Gastrocnemius medialis (tissue), 4 donors: ENCODE data around the gene MINDY4. TPM values are rescaled to one million over a fixed set of nuclear protein-coding genes. Genes with fewer than 3 reads are reported as not detected.

Source experiments
- ATAC-seq, 2 donors: fragments of 150-250 bp; one replicate each; pipeline ENCODE4 v1.9.1; 2016
- DNase-seq, 2 donors: peaks; one replicate each; pipeline ENCODE4 v3.0.0-alpha.2; 2019
- H3K27ac ChIP-seq, 4 donors: fragments of 200-600 bp; sonication (generic); 1 replicate in 1 of 4; 2 replicates in 3 of 4; pipeline ENCODE4 v1.5.1; 2016 to 2018; ENCODE audit warnings: mild to moderate bottlenecking in 2 of 4, moderate library complexity in 1 of 4
- H3K27me3 ChIP-seq, 3 donors: fragments of 200-600 bp; sonication (generic) in 2 of 3; 1 replicate in 1 of 3; 2 replicates in 2 of 3; pipeline versions ENCODE4 v1.5.1 to v1.6.0; 2016 to 2019; ENCODE audit warnings: mild to moderate bottlenecking in 1 of 3, moderate library complexity in 1 of 3
- H3K36me3 ChIP-seq, 2 donors: fragments of 200-600 bp; sonication (generic) in 1 of 2; one replicate each; pipeline ENCODE4 v1.5.1; 2017 to 2018
- H3K4me1 ChIP-seq, 2 donors: fragments of 200-600 bp; sonication (generic) in 1 of 2; one replicate each; pipeline ENCODE4 v1.5.1; 2016 to 2017; ENCODE audit warnings: mild to moderate bottlenecking in 2 of 2
- H3K4me3 ChIP-seq, 4 donors: fragments of 200-600 bp; sonication (generic) in 3 of 4; 1 replicate in 1 of 4; 2 replicates in 3 of 4; pipeline ENCODE4 v1.5.1; 2016 to 2019; ENCODE audit warnings: mild to moderate bottlenecking in 2 of 4
- H3K9me3 ChIP-seq, 3 donors: fragments of 200-600 bp; sonication (generic) in 2 of 3; 1 replicate in 1 of 3; 2 replicates in 2 of 3; pipeline ENCODE4 v1.5.1; 2016 to 2019
- CTCF ChIP-seq, 5 experiments: fragments of 450-650 bp in 3 of 5; fragments of 200-600 bp in 2 of 5; sonication (generic) in 2 of 5; IDR thresholded peaks in 4 of 5; conservative IDR thresholded peaks in 1 of 5; 1 replicate in 4 of 5; 2 replicates in 1 of 5; pipeline ENCODE4 v1.5.1; 2016 to 2019; ENCODE audit warnings: antibody characterized with exemption in 5 of 5, mild to moderate bottlenecking in 3 of 5, moderate library complexity in 3 of 5
- POLR2A ChIP-seq, 2 donors: fragments of 450-650 bp; IDR thresholded peaks; one replicate each; pipeline ENCODE4 v1.6.1; 2017; ENCODE audit warnings: antibody characterized with exemption in 2 of 2, mild to moderate bottlenecking in 2 of 2, moderate library complexity in 2 of 2
- in situ Hi-C, 4 donors: fragments of 200-750 bp; cut with MboI; loops; one replicate each; pipeline versions ENCODE4 v1.15.0 to v1.8.0; 2017; ENCODE audit warnings: low sequenced_read_pairs in 4 of 4
- intact Hi-C: fragments of 100-400 bp; cut with DNase I; formaldehyde crosslinking; loops from one replicate; pipeline ENCODE4 v1.15.1; 2023; ENCODE audit warnings: low total_unique reads
- total RNA-seq, 4 donors: library from RNA; depleted of rRNA; stranded (reverse); fragments of >200 nt; gene quantifications; one replicate each; pipeline versions ENCODE4 v1.1.0 to v1.2.3, GENCODE V29; 2016

Gene MINDY4
- total RNA-seq, 4 donors from 2014 or later, result 1.4 to 4.3 (median 3.0) TPM

- Histone ChIP-seq H3K4me1 (no peaks in the 10 kb centered on the region), H3K4me3 (no peak overlapping the region), H3K36me3 (no peaks in the 10 kb centered on the region), H3K27me3 (no peaks in the 10 kb centered on the region), H3K9me3 (no peaks in the 10 kb centered on the region), H3K27ac (no peak overlapping the region)
- intact Hi-C loops (no loop called here), in situ Hi-C loops (loop anchor here in 2 of 4 donors (10.0 kb wide), 1 partner anchor 49 kb away; the partner anchor contains the start of gene CRHR2 (in 2 of the 2))
- DNase-seq (no peak), ATAC-seq (no peak)
- TF ChIP-seq CTCF (IDR thresholded peaks at IDR 0.05 in 4 of 5, conservative IDR thresholded peaks at IDR 0.05 in 1 of 5) (no peak), POLR2A (IDR thresholded peaks at IDR 0.05) (no peak)
Observed at GRCh38 chr7:30733691-30734090, 37.5 kb upstream of the MINDY4 start.

GRCh38 chr7:30734497-30734896 lies 36.7 kb upstream of the MINDY4 start:
- Histone ChIP-seq H3K27me3 (no peaks in the 10 kb centered on the region), H3K4me3 (no peak overlapping the region), H3K27ac (no peak overlapping the region), H3K9me3 (no peaks in the 10 kb centered on the region), H3K4me1 (no peaks in the 10 kb centered on the region), H3K36me3 (no peaks in the 10 kb centered on the region)
- DNase-seq (no peak), ATAC-seq (no peak)
- intact Hi-C loops (no loop called here), in situ Hi-C loops (loop anchor here in 2 of 4 donors (10.0 kb wide), 1 partner anchor 50 kb away; the partner anchor contains the start of gene CRHR2 (in 2 of the 2))
- no peak for TF ChIP-seq CTCF (IDR thresholded peaks at IDR 0.05 in 4 of 5, conservative IDR thresholded peaks at IDR 0.05 in 1 of 5)
- no peak for TF ChIP-seq POLR2A (IDR thresholded peaks at IDR 0.05)

- H3K27ac ChIP-seq, result no peak overlapping the region
- no peak for ATAC-seq
- no peak for TF ChIP-seq POLR2A (IDR thresholded peaks at IDR 0.05)
- no peak for TF ChIP-seq CTCF (IDR thresholded peaks at IDR 0.05 in 4 of 5, conservative IDR thresholded peaks at IDR 0.05 in 1 of 5)
- no peak for DNase-seq
- intact Hi-C loops (no loop called here), in situ Hi-C loops (loop anchor here in 2 of 4 donors (10.0 kb wide), 1 partner anchor 51 kb away; the partner anchor contains the start of gene CRHR2 (in 2 of the 2))
- no peaks in the 10 kb centered on the region for H3K4me1 ChIP-seq
- no peaks in the 10 kb centered on the region for H3K27me3 ChIP-seq
- H3K36me3 ChIP-seq, result no peaks in the 10 kb centered on the region
- H3K9me3 ChIP-seq, result no peaks in the 10 kb centered on the region
- H3K4me3 ChIP-seq, result no peak overlapping the region
Observed at GRCh38 chr7:30735631-30736030, 35.6 kb upstream of the MINDY4 start.

- no peaks in the 10 kb centered on the region for H3K9me3 ChIP-seq
- DNase-seq, result no peak
- ATAC-seq, result no peak
- H3K27ac ChIP-seq, result no peak overlapping the region
- H3K36me3 ChIP-seq, result no peaks in the 10 kb centered on the region
- no peaks in the 10 kb centered on the region for H3K27me3 ChIP-seq
- no peaks in the 10 kb centered on the region for H3K4me1 ChIP-seq
- in situ Hi-C loops (loop anchor here in 2 of 4 donors (10.0 kb wide), 1 partner anchor 51 kb away; the partner anchor contains the start of gene CRHR2 (in 2 of the 2)), intact Hi-C loops (no loop called here)
- H3K4me3 ChIP-seq, result no peak overlapping the region
- TF ChIP-seq CTCF (IDR thresholded peaks at IDR 0.05 in 4 of 5, conservative IDR thresholded peaks at IDR 0.05 in 1 of 5), result no peak
- TF ChIP-seq POLR2A (IDR thresholded peaks at IDR 0.05), result no peak
Observed at GRCh38 chr7:30736291-30736690, 34.9 kb upstream of the MINDY4 start.
